Chondrocyte (in vitro differentiated cells): Measurements from ENCODE around the gene FOLH1. TPM values are rescaled to one million over a fixed set of nuclear protein-coding genes. Genes with fewer than 3 reads are reported as not detected.
"Not testable (repeated sequence)": the region's sequence is repeated elsewhere in the genome, so short reads cannot be mapped to it uniquely, and the experiment has no call there.

ENCODE experiments used
- DNase-seq: peaks from one replicate; pipeline ENCODE4 v3.0.0; 2021; ENCODE audit warnings: mixed read lengths, low spot score
- H3K27ac Mint-ChIP-seq: one replicate; pipeline ENCODE4 v1.8.0; 2021; ENCODE audit warnings: mild to moderate bottlenecking, moderate library complexity, mixed read lengths; ENCODE audit not compliant: unreplicated experiment
- H3K27me3 Mint-ChIP-seq: 2 replicates; pipeline ENCODE4 v1.8.0; 2021; ENCODE audit warnings: low read depth, mixed read lengths
- H3K36me3 Mint-ChIP-seq: 2 replicates; pipeline ENCODE4 v1.8.0; 2021; ENCODE audit warnings: low read depth, mixed read lengths
- H3K4me1 Mint-ChIP-seq: 2 replicates; pipeline ENCODE4 v1.8.0; 2021; ENCODE audit warnings: low read depth, mild to moderate bottlenecking, mixed read lengths
- H3K4me3 Mint-ChIP-seq: one replicate; pipeline ENCODE4 v1.8.0; 2021; ENCODE audit warnings: mild to moderate bottlenecking, moderate library complexity, mixed read lengths; ENCODE audit not compliant: unreplicated experiment
- H3K9me3 Mint-ChIP-seq: 2 replicates; pipeline ENCODE4 v1.8.0; 2021; ENCODE audit warnings: low read depth, mixed read lengths
- CTCF ChIP-seq: fragments of 200-600 bp; sonication (generic); IDR thresholded peaks from 2 replicates; pipeline ENCODE4 v1.5.0; 2021; ENCODE audit warnings: antibody characterized with exemption, mild to moderate bottlenecking, moderate library complexity
- total RNA-seq: library from RNA; stranded (reverse); gene quantifications from 3 replicates; pipeline ENCODE4 v1.2.1, GENCODE V29; 2021

Gene FOLH1
- total RNA-seq, 1 donor from 2014 or later, result not detected

- no peaks in the 10 kb centered on the region for H3K4me1 Mint-ChIP-seq
- no peak overlapping the region for H3K4me3 Mint-ChIP-seq
- no peak for DNase-seq
- H3K9me3 Mint-ChIP-seq, result peaks cover 4% of the 10 kb centered on the region
- H3K36me3 Mint-ChIP-seq, result no peaks in the 10 kb centered on the region
- no peak for TF ChIP-seq CTCF
- no peak overlapping the region for H3K27ac Mint-ChIP-seq
- no peaks in the 10 kb centered on the region for H3K27me3 Mint-ChIP-seq
Observed at GRCh38 chr11:49151211-49151610, 57.2 kb downstream of the FOLH1 start.

- peak; percentile 82 for DNase-seq
- H3K4me3 Mint-ChIP-seq, H3K4me1 Mint-ChIP-seq, H3K27me3 Mint-ChIP-seq, H3K27ac Mint-ChIP-seq, H3K36me3 Mint-ChIP-seq: not testable (repeated sequence)
- peaks cover 30% of the 10 kb centered on the region for H3K9me3 Mint-ChIP-seq
Observed at GRCh38 chr11:49102356-49102755, 106.0 kb downstream of the FOLH1 start.

Other genes with a start within 250 kb of the FOLH1 start
- not detected in 3 replicates for gene TRIM51G, start 224.7 kb downstream of the FOLH1 start, total RNA-seq
- gene TRIM49B, start 179.8 kb downstream of the FOLH1 start, total RNA-seq, result not detected in 3 replicates
- gene TRIM64C, start 149.5 kb downstream of the FOLH1 start, total RNA-seq, result not detected in 3 replicates